ENCODE data around the gene ACADL.

Gene ACADL

GRCh38 chr2:210170196-210170445, 55.1 kb downstream of the ACADL start:
- DNase-seq (ENCODE audit: low read depth) = no peak

- no peak for DNase-seq (ENCODE audit: low read depth)
These were observed 55.6 kb downstream of the ACADL start for GRCh38 chr2:210169516-210170195.

GRCh38 chr2:210167227-210167626, 58.0 kb downstream of the ACADL start:
- DNase-seq (ENCODE audit: low read depth) = no peak

GRCh38 chr2:210162466-210163124, 62.7 kb downstream of the ACADL start:
- DNase-seq (ENCODE audit: low read depth) = no peak

- DNase-seq (ENCODE audit: low read depth) = no peak
These were observed 66.2 kb downstream of the ACADL start for GRCh38 chr2:210159059-210159458.

- DNase-seq (ENCODE audit: low read depth) = no peak
These were observed 67.0 kb downstream of the ACADL start for GRCh38 chr2:210158236-210158635.

- DNase-seq (ENCODE audit: low read depth) = no peak
These were observed 67.7 kb downstream of the ACADL start for GRCh38 chr2:210157526-210157925.

GRCh38 chr2:210147614-210148013, 77.6 kb downstream of the ACADL start:
- DNase-seq (ENCODE audit: low read depth) = no peak
